ENCODE data around the gene BRD3. TPM values are rescaled to one million over a fixed set of nuclear protein-coding genes. Genes with fewer than 3 reads are reported as not detected.

Gene BRD3
- total RNA-seq, 1 experiment from 2014 or later: 108 TPM

- TF ChIP-seq HMGA2 (CRISPR knock-in tag; IDR thresholded peaks at IDR 0.05): no peak
Measured at GRCh38 chr9:134036130-134036529, 31.7 kb downstream of the BRD3 start (continued).

DNA sequence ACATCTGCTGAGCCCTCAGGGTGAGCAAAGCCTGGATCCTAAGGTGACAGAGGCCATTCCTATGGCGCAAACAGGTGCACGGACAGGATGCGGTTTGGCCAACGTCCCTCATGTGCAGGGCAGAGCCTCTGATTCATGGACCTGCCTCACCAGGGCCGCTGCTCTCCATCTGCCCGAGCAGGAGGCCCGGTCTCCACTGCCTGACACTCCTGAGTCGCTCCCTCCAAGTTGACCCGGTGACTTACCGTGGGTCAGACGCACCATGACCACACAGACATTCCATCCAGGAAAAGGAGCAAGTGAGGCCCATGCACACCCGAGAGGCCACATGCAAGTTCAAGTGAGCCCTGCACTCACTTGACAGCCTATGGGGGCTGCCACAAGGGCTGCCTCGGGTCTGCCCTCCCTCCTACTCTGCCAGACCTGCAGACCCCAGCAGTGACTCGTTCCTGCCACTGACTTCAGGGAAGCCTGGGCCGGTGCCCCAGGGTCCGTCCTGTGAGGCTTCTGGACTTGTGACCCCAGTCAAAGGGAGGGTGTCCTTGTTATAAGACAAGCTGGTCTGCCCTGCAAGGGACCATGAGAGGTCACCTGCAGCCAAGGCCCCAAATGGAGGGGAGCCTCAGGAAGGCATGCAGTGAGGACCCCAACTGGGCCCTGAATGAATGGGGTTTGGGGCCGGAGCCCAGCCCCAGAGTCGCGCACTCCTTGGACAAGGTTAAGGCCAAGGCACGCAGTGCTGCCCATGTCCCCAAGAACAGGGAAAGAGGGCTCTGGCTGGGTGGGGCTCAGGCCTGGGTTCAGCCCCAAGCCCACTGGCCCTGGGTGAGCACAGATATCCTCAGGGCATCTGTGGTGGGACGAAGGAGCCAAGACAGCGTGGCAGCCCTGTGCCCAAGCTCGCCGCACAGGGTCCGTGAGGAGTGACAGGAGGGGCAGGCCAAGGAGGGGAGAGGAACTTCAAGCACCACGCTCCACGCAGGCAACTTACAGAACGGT is 32.5 kb downstream of the BRD3 start:
- Mint-ChIP-seq H3K36me3 (peaks cover 60% of the 10 kb centered on the region), H3K27ac (no peak overlapping the region), H3K4me3 (no peak overlapping the region), H3K9me3 (no peaks in the 10 kb centered on the region), H3K4me1 (no peaks in the 10 kb centered on the region), H3K27me3 (ENCODE audit: low read depth) (no peaks in the 10 kb centered on the region)
- no peak for ATAC-seq
- TF ChIP-seq NFYB (CRISPR knock-in tag; conservative IDR thresholded peaks at IDR 0.05; ENCODE audit: low read depth): no peak
- TF ChIP-seq, protein P1, sequence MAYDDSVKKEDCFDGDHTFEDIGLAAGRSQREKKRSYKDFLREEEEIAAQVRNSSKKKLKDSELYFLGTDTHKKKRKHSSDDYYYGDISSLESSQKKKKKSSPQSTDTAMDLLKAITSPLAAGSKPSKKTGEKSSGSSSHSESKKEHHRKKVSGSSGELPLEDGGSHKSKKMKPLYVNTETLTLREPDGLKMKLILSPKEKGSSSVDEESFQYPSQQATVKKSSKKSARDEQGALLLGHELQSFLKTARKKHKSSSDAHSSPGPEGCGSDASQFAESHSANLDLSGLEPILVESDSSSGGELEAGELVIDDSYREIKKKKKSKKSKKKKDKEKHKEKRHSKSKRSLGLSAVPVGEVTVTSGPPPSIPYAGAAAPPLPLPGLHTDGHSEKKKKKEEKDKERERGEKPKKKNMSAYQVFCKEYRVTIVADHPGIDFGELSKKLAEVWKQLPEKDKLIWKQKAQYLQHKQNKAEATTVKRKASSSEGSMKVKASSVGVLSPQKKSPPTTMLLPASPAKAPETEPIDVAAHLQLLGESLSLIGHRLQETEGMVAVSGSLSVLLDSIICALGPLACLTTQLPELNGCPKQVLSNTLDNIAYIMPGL (CRISPR knock-in tag; IDR thresholded peaks at IDR 0.05): no peak
- no peak for TF ChIP-seq ZMAT4 (CRISPR knock-in tag; IDR thresholded peaks at IDR 0.05)
- no peak for TF ChIP-seq ZNF423 (CRISPR knock-in tag; IDR thresholded peaks at IDR 0.05)
- TF ChIP-seq, protein P2, sequence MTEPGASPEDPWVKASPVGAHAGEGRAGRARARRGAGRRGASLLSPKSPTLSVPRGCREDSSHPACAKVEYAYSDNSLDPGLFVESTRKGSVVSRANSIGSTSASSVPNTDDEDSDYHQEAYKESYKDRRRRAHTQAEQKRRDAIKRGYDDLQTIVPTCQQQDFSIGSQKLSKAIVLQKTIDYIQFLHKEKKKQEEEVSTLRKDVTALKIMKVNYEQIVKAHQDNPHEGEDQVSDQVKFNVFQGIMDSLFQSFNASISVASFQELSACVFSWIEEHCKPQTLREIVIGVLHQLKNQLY (CRISPR knock-in tag; IDR thresholded peaks at IDR 0.05): no peak
- no peak for TF ChIP-seq ATF1 (CRISPR knock-in tag; IDR thresholded peaks at IDR 0.05)
- no peak for TF ChIP-seq USF1 (CRISPR knock-in tag; IDR thresholded peaks at IDR 0.05)
- no peak for TF ChIP-seq KAT7 (CRISPR knock-in tag; IDR thresholded peaks at IDR 0.05; ENCODE audit: borderline replicate concordance)
- no peak for DNase-seq (ENCODE audit: low spot score)
- CTCF ChIA-PET: no interaction called here
- POLR2A ChIA-PET: no interaction called here

DNA sequence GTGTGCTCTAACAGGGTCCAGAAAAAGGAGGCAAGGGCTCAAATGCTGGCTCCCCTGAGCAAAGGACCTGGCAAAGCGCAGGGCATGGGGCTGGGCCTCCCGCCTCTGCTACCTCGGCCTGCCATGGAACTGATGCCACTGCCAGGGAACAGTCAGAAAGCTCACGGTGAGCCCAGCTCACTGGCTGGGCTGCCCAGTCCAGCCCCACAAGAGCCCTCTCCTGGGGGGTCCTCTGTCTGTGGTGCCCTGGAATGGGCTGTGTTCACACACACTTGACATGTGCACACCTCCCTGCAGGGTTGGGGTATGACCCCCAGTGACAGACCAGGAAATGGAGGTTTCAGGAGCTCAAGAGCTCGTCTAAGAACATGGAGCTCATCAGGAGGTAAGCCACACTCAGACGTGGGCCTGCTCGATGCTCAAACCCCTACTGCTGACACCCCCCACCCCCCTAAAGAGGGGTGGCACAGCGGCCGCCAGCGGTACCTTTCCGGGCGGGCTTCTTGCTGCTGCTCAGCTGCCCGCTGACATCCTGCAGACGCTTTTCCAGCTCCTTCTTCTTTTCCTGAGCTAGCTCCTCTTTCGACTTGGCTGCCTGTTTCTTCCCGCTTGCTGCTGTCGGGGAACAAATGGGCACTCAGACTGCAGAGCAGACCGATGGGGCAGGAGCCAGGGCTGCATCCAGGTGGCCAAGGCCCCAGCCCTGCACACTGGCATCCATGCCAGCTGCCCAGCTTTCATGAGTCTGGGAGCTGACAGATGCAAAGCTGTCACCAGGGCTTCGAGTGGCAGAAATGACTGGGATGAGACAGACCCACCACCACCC is 33.4 kb downstream of the BRD3 start:
- ChIA-PET POLR2A (no interaction called here), CTCF (no interaction called here)
- Mint-ChIP-seq H3K4me1 (no peaks in the 10 kb centered on the region), H3K36me3 (peaks cover 51% of the 10 kb centered on the region), H3K9me3 (no peaks in the 10 kb centered on the region), H3K27me3 (ENCODE audit: low read depth) (no peaks in the 10 kb centered on the region), H3K4me3 (no peak overlapping the region), H3K27ac (no peak overlapping the region)
- ATAC-seq (no peak), DNase-seq (ENCODE audit: low spot score) (no peak)
- TF ChIP-seq, protein P1 (CRISPR knock-in tag; IDR thresholded peaks at IDR 0.05): no peak
- TF ChIP-seq FOXP4 (CRISPR knock-in tag; IDR thresholded peaks at IDR 0.05) (no peak), TCF7 (CRISPR knock-in tag; IDR thresholded peaks at IDR 0.05; ENCODE audit: low read depth) (no peak), ZNF671 (CRISPR knock-in tag; IDR thresholded peaks at IDR 0.05) (no peak), GABPB1 (CRISPR knock-in tag; IDR thresholded peaks at IDR 0.05) (no peak), ZNF512 (CRISPR knock-in tag; IDR thresholded peaks at IDR 0.05; ENCODE audit: borderline replicate concordance) (no peak), MYBL2 (CRISPR knock-in tag; IDR thresholded peaks at IDR 0.05) (no peak), IRF1 (CRISPR knock-in tag; IDR thresholded peaks at IDR 0.05) (no peak)
